NCI-H2081 (cell line): ENCODE measurements around the gene DNAAF1.
"Not testable (repeated sequence)": the region's sequence is repeated elsewhere in the genome, so short reads cannot be mapped to it uniquely, and the experiment has no call there.

ENCODE experiments used
- DNase-seq, 2 experiments: peaks; one replicate each; lab custom pipeline; 2025; lab: John Stamatoyannopoulos, UW

The DNAAF1 gene

DNA sequence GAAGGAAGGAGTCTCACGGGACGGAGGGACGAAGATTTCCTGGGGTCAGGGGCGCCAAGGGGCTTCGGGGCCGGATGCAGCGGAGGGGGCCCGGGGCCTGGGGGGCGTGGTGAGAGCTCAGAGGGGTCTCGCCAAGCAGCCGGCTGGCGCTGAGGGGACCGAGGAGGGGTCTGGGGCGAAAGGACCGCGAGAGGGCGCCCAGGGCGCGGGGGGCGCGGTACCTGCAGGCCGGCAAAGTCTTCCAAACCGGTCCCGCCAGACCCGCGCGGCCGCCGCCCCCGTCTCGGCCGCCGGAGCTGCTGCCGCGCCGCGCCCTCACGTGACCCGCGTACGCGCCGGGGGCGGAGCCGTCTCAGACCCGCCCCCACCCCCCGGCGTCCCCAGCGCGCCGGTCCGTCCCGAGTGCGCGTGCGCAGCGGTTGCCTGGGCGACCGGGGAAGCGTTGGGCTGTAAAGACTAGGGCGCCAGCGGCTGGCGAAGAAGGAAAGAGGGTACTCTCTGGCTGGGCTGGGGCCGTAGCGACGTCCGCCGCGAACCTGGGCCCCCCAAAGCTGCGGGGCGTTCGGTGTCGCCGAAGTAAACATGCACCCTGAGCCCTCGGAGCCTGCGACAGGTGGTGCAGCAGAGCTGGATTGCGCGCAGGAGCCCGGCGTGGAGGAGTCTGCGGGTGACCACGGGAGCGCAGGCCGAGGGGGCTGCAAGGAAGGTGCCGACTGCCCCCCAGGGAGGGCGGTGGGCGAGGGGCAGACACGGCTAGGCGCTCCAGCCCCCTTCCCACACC, at the start of gene DNAAF1, which contains the start of gene HSDL1:
Gene DNAAF1 (plus strand): TSS at position 450 of the 781 bp plus-strand sequence. CDS start 133 bp downstream, at position 583.
Gene HSDL1 (minus strand): TSS at position 319 of the 781 bp plus-strand sequence. CDS start 13,856 bp downstream, outside the sequence.
- DNase-seq, result peak; percentile 69 to 76

GRCh38 chr16:84095466-84095865, 49.6 kb upstream of the DNAAF1 start:
- no peak for DNase-seq

GRCh38 chr16:84096447-84097005, 48.6 kb upstream of the DNAAF1 start:
- peak in 1 of 2 experiments; percentile 63 for DNase-seq

DNA sequence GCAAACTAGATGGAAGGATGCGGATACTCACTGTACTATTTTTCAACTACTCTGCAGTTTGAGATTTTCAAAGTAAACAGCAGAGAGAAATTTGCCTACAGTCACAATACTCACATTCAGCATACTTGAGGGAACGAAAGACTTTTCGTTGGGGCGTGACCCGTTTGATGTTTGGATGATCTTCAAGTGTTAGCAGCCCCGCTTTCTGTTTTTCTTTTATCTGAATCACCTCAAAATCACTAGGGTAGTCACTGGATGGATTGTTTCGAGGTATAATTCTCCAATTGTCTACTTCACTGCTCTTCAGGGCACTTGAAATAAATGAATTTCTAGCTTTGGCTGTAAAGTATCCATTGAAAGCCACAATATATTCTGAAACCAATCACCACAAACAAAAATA, 46.2 kb upstream of the DNAAF1 start:
- no peak for DNase-seq

- no peak for DNase-seq
Observed at GRCh38 chr16:84103678-84104077, 41.4 kb upstream of the DNAAF1 start.

- no peak for DNase-seq
Observed at GRCh38 chr16:84104231-84104630, 40.9 kb upstream of the DNAAF1 start.

DNA sequence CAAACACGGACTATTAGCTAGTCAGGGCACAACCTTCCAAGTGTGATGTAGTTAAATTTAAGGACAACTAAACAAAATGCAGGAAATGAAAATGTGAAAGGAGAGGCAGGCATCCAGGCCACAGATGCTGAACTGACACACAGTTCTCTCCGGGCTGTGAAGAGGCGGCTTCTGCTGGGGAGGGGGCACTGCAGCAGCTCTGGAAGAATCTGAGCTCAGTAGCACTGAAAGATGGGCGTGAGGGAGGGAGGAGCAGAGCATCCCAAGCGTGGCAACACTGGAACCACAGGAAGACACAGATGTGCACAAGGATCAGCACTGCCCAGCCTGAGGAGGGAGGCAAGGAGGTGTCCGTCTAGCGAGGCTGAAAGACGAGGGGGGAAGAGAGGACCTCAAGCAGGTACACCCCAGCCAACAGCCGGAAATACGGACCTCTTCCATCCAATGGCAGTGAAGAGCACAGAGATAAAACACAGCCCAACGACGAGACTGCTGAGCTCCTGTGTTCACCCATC, 39.8 kb upstream of the DNAAF1 start:
- no peak for DNase-seq

GRCh38 chr16:84105948-84106740, 39.0 kb upstream of the DNAAF1 start:
- DNase-seq, result no peak

- DNase-seq, result no peak
Observed at GRCh38 chr16:84107921-84108320, 37.2 kb upstream of the DNAAF1 start.

GRCh38 chr16:84109598-84110335, 35.3 kb upstream of the DNAAF1 start:
- no peak for DNase-seq

- DNase-seq, result no peak
Observed at GRCh38 chr16:84110527-84110926, 34.6 kb upstream of the DNAAF1 start.

DNA sequence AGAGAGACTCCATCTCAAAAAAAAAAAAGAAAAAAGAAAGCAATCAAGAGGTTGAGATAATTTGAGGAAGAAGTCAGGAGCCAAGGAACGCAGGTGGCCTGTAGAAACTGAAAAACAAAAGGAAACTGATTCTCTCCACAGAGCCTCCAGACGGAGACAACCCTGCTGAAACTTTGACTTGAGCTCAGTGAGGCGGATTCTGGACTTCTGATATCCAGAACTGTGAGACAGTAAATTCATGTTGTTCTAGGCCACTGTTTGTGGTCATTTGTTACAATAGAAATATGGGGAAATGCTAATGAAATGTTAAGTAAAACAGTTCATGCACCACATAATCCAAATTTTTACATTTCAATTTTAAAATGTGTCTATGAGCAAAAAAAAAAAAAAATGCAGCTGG, 33.6 kb upstream of the DNAAF1 start:
- no peak for DNase-seq

DNA sequence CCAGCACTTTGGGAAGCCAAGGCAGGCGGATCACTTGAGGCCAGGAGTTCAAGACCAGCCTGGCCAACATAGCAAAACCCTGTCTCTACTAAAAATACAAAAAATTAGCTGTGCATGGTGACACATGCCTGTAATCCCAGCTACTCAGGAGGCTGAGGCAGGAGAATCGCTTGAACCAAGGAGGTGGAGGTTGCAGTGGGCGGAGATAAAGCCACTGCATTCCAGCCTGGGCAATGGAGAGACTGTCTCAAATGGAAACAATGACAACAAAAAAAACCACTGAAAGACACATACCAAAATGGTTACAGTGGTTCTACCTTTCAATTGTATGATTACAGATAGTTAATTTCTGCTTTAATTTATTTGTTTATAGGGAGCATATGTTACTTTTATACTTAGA, 33.2 kb upstream of the DNAAF1 start:
- DNase-seq, result not testable (repeated sequence)

- peak in 1 of 2 experiments; percentile 67 for DNase-seq
Observed at GRCh38 chr16:84115919-84116719, 29.0 kb upstream of the DNAAF1 start.

DNA sequence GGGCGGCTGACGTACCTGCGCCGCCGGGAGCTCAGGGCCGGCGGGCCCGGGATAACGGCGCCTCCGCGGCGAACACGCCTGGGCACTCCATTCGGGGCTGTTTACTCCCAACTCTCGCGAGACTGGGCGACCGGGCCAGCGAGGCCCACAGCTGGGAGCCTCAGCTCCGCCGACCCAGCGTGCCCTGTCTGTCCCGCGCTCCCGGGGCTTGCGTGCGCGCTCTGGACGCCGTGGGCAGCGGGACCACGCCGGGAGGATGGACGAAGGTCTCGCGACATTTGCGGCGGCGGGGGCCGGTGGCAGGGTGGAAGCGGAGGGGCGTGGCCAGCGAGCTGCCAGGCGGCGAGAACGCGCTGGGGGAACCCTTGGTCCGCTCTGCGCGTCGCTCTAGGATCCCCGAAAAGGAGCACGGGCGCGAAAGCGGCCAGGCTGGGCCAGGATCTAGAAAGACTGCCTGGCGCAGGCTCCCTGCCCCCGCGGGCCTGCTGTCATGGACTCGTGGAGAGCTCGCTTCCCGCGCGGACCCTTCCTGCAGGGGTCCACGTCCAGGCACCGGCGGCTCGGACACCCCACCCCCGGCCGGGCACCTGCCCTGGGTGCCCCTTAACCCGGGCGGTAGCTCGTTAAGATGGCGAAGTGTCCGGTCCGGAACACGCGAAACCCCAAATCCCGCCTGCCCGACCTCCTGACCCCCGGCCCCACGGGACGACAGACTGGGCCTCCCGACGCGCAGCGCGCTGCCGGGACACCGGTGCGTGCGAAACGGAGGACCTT, 28.2 kb upstream of the DNAAF1 start, which contains the start of gene MBTPS1:
Gene MBTPS1 (minus strand): TSS at position 223 of the 774 bp plus-strand sequence. CDS start 15,159 bp downstream, outside the sequence.
- peak; percentile 93 to 95 for DNase-seq

DNA sequence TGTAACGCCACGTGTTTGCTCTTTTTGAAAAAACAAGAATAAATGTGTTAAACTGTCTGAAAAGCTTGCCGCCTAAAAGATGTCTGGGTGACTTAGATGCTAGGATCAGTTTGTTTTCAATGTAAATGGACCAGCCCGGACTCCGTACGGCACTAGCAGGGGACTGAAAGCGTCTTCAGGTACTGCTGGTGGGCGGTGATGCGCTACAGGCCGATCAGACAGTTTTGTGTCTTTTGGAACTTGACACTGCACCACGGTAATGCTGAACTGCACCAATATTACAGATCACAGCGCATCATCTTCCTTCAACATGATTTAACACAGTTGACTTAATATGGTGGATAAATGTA, 27.6 kb upstream of the DNAAF1 start:
- DNase-seq, result peak in 1 of 2 experiments; percentile 20

- DNase-seq, result not testable (repeated sequence)
Observed at GRCh38 chr16:84118315-84118714, 26.8 kb upstream of the DNAAF1 start.

DNA sequence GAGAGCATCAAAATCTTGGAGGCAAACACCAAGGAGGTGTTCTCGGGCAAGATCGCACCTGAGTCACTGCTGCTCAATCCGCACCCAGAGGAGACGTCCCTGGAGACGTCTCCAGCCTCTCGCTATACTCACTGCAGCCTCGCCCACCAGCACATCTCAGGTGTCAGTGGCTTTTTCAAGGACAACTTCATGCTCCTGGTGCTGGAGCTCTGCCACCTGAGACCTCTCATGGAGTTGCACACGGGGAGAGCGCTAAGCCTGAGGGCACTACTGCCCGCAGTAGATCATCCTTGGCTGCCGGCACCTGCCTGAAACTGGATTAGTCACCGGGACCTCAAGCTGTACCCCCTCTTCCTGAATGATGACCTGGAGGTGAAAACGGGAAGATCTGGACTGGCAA, 25.7 kb upstream of the DNAAF1 start:
- no peak for DNase-seq

DNA sequence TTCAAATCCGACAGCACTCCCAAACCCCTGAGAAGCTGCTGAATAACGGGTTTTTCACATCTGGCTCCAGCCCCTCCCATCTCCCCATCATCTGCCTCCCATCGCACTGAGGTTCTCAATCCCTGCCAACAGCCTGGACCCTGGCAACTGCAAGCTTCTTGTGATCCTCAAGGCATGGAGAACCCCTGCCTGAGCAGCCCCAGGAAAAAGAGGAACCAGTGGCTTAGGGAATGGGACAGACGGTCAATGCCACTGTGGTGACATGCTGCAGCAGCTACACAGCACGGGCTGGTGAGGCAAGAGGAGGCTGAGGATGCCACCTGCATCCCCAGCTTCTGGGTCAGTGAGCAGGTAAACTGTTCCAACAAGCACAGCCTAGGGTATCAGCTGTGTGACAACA, 25.1 kb upstream of the DNAAF1 start:
- no peak for DNase-seq

GRCh38 chr16:84121007-84121406, 24.1 kb upstream of the DNAAF1 start:
- DNase-seq, result no peak
